HG02571 (cell line): ENCODE measurements around the gene TUBA8.

Source experiments
- ATAC-seq: cut with Tn5 transposase; IDR thresholded peaks from one replicate; pipeline ENCODE4 v1.9.1; 2021; ENCODE audit warnings: mild to moderate bottlenecking, moderate library complexity; ENCODE audit not compliant: unreplicated experiment

TUBA8 gene

GRCh38 chr22:18077087-18077638, 33.4 kb upstream of the TUBA8 start:
- ATAC-seq = no peak

GRCh38 chr22:18077639-18078328, 32.8 kb upstream of the TUBA8 start, which contains the start of gene PEX26:
Gene PEX26, plus strand, starts transcription at chr22:18077990. Its CDS starts 387 bp downstream, at chr22:18078377.
- ATAC-seq = peak; percentile 91

GRCh38 chr22:18078329-18079041, 32.1 kb upstream of the TUBA8 start:
- ATAC-seq = peak; percentile 22

- no peak for ATAC-seq
These were observed 30.8 kb upstream of the TUBA8 start for GRCh38 chr22:18079706-18080233.

GRCh38 chr22:18081416-18081815, 29.2 kb upstream of the TUBA8 start:
- ATAC-seq = no peak

GRCh38 chr22:18082467-18082866, 28.1 kb upstream of the TUBA8 start:
- ATAC-seq = no peak

GRCh38 chr22:18083406-18083805, 27.2 kb upstream of the TUBA8 start:
- no peak for ATAC-seq

- no peak for ATAC-seq
These were observed 25.4 kb upstream of the TUBA8 start for GRCh38 chr22:18085188-18085587.

GRCh38 chr22:18087350-18087855, 23.2 kb upstream of the TUBA8 start:
- ATAC-seq = no peak

- no peak for ATAC-seq
These were observed 21.6 kb upstream of the TUBA8 start for GRCh38 chr22:18088825-18089568.

GRCh38 chr22:18090286-18090685, 20.3 kb upstream of the TUBA8 start:
- ATAC-seq = no peak

GRCh38 chr22:18091478-18091877, 19.1 kb upstream of the TUBA8 start:
- ATAC-seq = no peak

GRCh38 chr22:18091916-18092526, 18.6 kb upstream of the TUBA8 start:
- no peak for ATAC-seq

- ATAC-seq = no peak
These were observed 16.9 kb upstream of the TUBA8 start for GRCh38 chr22:18093661-18094060.

- ATAC-seq = no peak
These were observed 15.4 kb upstream of the TUBA8 start for GRCh38 chr22:18095101-18095805.

GRCh38 chr22:18096823-18097222, 13.8 kb upstream of the TUBA8 start:
- ATAC-seq = no peak

- ATAC-seq = no peak
These were observed 9.8 kb upstream of the TUBA8 start for GRCh38 chr22:18100781-18101180.

- no peak for ATAC-seq
These were observed 9.1 kb upstream of the TUBA8 start for GRCh38 chr22:18101536-18101935.

GRCh38 chr22:18103527-18104269, 6.9 kb upstream of the TUBA8 start:
- no peak for ATAC-seq
